Heart left ventricle (tissue), 13 donors: ENCODE measurements around the gene TTC7B.

Experiments used
- CTCF ChIP-seq, 12 donors: fragments of 200-600 bp; sonication (generic) in 4 of 12; IDR thresholded peaks; one replicate each; pipeline versions ENCODE4 v1.5.0 to v1.8.0; 2018 to 2022; ENCODE audit warnings: antibody characterized with exemption in 12 of 12, mild to moderate bottlenecking in 5 of 12
- POLR2A ChIP-seq, 2 donors: fragments of 450-650 bp; IDR thresholded peaks; one replicate each; pipeline ENCODE4 v1.6.1; 2017; ENCODE audit warnings: antibody characterized with exemption in 2 of 2, mild to moderate bottlenecking in 2 of 2, moderate library complexity in 2 of 2
- donor health status: ischemic (EF 13 %, LVEDD 7.1; RV severe dilation, severe dysfunction).
- donor health status: DM: no; HTN: yes; CAD: no.
- donor health status: DM: no; HTN: no; CAD: no.
- donor health status: ischemic (EF 25% LVEDD 6.9; RV normal size, moderate dysfunction).
- donor health status: ischemic (EF 25% LVEDD 5.7; RV mildly dilated, moderate dysfunction).
- donor health status: ischemic (EF 35%, LVEDD 5.7; RV mildly dilated, moderate dysfunction).
- donor health status: nonischemic (EF 11% LVEDD 7.7; RV severe dilation, severe dysfunction).
- donor health status: DM: yes; HTN: yes; CAD: no.
- donor health status: PGD.
- donor health status: ischemic (EF 29% LVEDD 5.4; RV normal size, mild dysfunction).
- donor health status: nonischemic (EF 23%, LVEDD 6.1; RV moderate dilation, normal function).

- TF ChIP-seq CTCF (IDR thresholded peaks at IDR 0.05) (no peak), POLR2A (IDR thresholded peaks at IDR 0.05) (no peak)
Measured at GRCh38 chr14:90573385-90574105, 242.7 kb downstream of the TTC7B start.
